MM.1S (cell line): Measurements from ENCODE around the gene PLA2G3.

ENCODE experiments used
- DNase-seq: peaks from one replicate; pipeline ENCODE4 v3.0.0-alpha.2; 2015
- H2AFZ ChIP-seq: fragments of 300-600 bp; sonication (generic); 2 replicates; pipeline ENCODE4 v1.6.0; 2016; ENCODE audit warnings: antibody characterized with exemption, low read length
- H3F3A ChIP-seq: fragments of 300-600 bp; sonication (generic); 2 replicates; pipeline ENCODE4 v1.6.1; 2016; ENCODE audit warnings: mild to moderate bottlenecking, antibody characterized with exemption, low read length, moderate library complexity, mixed read lengths; ENCODE audit not compliant: insufficient read depth
- H3K27ac ChIP-seq: fragments of 300-600 bp; sonication (generic); 2 replicates; pipeline ENCODE4 v1.5.1; 2016; ENCODE audit warnings: mild to moderate bottlenecking, low read length
- H3K27me3 ChIP-seq: fragments of 300-600 bp; sonication (generic); replicated peaks from 2 replicates; pipeline ENCODE4 v1.6.0; 2016; ENCODE audit warnings: low read length; ENCODE audit not compliant: insufficient read depth
- H3K36me3 ChIP-seq: fragments of 300-600 bp; sonication (generic); replicated peaks from 2 replicates; pipeline ENCODE4 v1.6.1; 2016; ENCODE audit warnings: mild to moderate bottlenecking, low read length, mixed read lengths; ENCODE audit not compliant: insufficient read depth
- H3K4me1 ChIP-seq: fragments of 300-600 bp; sonication (generic); 2 replicates; pipeline ENCODE4 v1.6.1; 2016; ENCODE audit warnings: low read length, mixed read lengths
- H3K4me2 ChIP-seq: fragments of 300-600 bp; sonication (generic); 2 replicates; pipeline ENCODE4 v1.6.0; 2016; ENCODE audit warnings: low read depth, low read length
- H3K4me3 ChIP-seq: fragments of 300-600 bp; sonication (generic); 2 replicates; pipeline ENCODE4 v1.5.1; 2016; ENCODE audit warnings: low read length, mixed read lengths
- H3K79me2 ChIP-seq: fragments of 300-600 bp; sonication (generic); 2 replicates; pipeline ENCODE4 v1.6.1; 2016; ENCODE audit warnings: mixed run types, low read length, mixed read lengths
- H3K9ac ChIP-seq: fragments of 300-600 bp; sonication (generic); 2 replicates; pipeline ENCODE4 v1.6.1; 2016; ENCODE audit warnings: low read length, mixed read lengths
- H3K9me2 ChIP-seq: fragments of 300-600 bp; sonication (generic); replicated peaks from 2 replicates; pipeline ENCODE4 v1.6.1; 2016; ENCODE audit warnings: mild to moderate bottlenecking, low read length, mixed read lengths; ENCODE audit not compliant: insufficient read depth
- H3K9me3 ChIP-seq: fragments of 300-600 bp; sonication (generic); replicated peaks from 2 replicates; pipeline ENCODE4 v1.6.1; 2016; ENCODE audit warnings: mild to moderate bottlenecking, low read length, mixed read lengths; ENCODE audit not compliant: insufficient read depth
- H4K20me1 ChIP-seq: fragments of 300-600 bp; sonication (generic); 2 replicates; pipeline ENCODE4 v1.6.1; 2016; ENCODE audit warnings: mild to moderate bottlenecking, low read length, moderate library complexity, mixed read lengths; ENCODE audit not compliant: insufficient read depth
- CTCF ChIP-seq: fragments of 300-600 bp; sonication (generic); IDR thresholded peaks from 2 replicates; pipeline ENCODE4 v1.5.1; 2016; ENCODE audit warnings: antibody characterized with exemption, low read length, mixed read lengths
- EZH2 ChIP-seq: fragments of 300-600 bp; sonication (generic); optimal IDR thresholded peaks from 2 replicates; pipeline ENCODE3; 2017; ENCODE audit warnings: low read depth, mild to moderate bottlenecking, antibody characterized with exemption, low read length, mixed read lengths
- EZH2phosphoT487 ChIP-seq: fragments of 300-600 bp; sonication (generic); IDR thresholded peaks from 2 replicates; pipeline ENCODE4 v1.6.1; 2018; ENCODE audit warnings: antibody characterized with exemption, low read length

The PLA2G3 gene

GRCh38 chr22:31126869-31127175 is 13.5 kb downstream of the PLA2G3 start:
- Histone ChIP-seq H3K9me2 (no peaks in the 10 kb centered on the region), H4K20me1 (no peaks in the 10 kb centered on the region), H3K9ac (no peak overlapping the region), H3K4me1 (no peaks in the 10 kb centered on the region), H3K9me3 (no peaks in the 10 kb centered on the region), H3K27ac (no peak overlapping the region), H3F3A (no peaks in the 10 kb centered on the region), H3K4me2 (no peak overlapping the region), H3K36me3 (no peaks in the 10 kb centered on the region), H3K4me3 (no peak overlapping the region), H3K79me2 (no peaks in the 10 kb centered on the region), H3K27me3 (peaks cover 16% of the 10 kb centered on the region), H2AFZ (no peak overlapping the region)
- DNase-seq, result no peak
- TF ChIP-seq EZH2 (no peak), CTCF (no peak), EZH2phosphoT487 (no peak)

GRCh38 chr22:31126128-31126868 is 14.0 kb downstream of the PLA2G3 start:
- Histone ChIP-seq H3K9ac (no peak overlapping the region), H4K20me1 (no peaks in the 10 kb centered on the region), H3K36me3 (no peaks in the 10 kb centered on the region), H3K9me2 (no peaks in the 10 kb centered on the region), H3K9me3 (no peaks in the 10 kb centered on the region), H3F3A (no peaks in the 10 kb centered on the region), H3K4me1 (no peaks in the 10 kb centered on the region), H3K4me2 (no peak overlapping the region), H3K27me3 (peaks cover 16% of the 10 kb centered on the region), H3K4me3 (no peak overlapping the region), H2AFZ (no peak overlapping the region), H3K27ac (no peak overlapping the region), H3K79me2 (no peaks in the 10 kb centered on the region)
- no peak for DNase-seq
- TF ChIP-seq EZH2phosphoT487 (no peak), CTCF (no peak), EZH2 (no peak)

GRCh38 chr22:31125521-31126117 is 14.7 kb downstream of the PLA2G3 start:
- Histone ChIP-seq H3K9me3 (no peaks in the 10 kb centered on the region), H3K4me3 (no peak overlapping the region), H2AFZ (no peak overlapping the region), H3K9me2 (no peaks in the 10 kb centered on the region), H3K4me1 (no peaks in the 10 kb centered on the region), H3K36me3 (no peaks in the 10 kb centered on the region), H3K27ac (no peak overlapping the region), H3K4me2 (no peak overlapping the region), H4K20me1 (no peaks in the 10 kb centered on the region), H3F3A (no peaks in the 10 kb centered on the region), H3K9ac (no peak overlapping the region), H3K27me3 (peaks cover 16% of the 10 kb centered on the region), H3K79me2 (no peaks in the 10 kb centered on the region)
- TF ChIP-seq EZH2 (no peak), CTCF (no peak), EZH2phosphoT487 (no peak)
- no peak for DNase-seq
